Brain microvascular endothelial cell (primary cell): Measurements from ENCODE around the gene ASB10.

Experiments
- DNase-seq: peaks from one replicate; pipeline ENCODE4 v3.0.0-alpha.2; 2020
- H3K27ac ChIP-seq: fragments of 250-450 bp; sonication (Bioruptor Pico); 2 replicates; pipeline ENCODE4 v1.5.1; 2020; ENCODE audit warnings: mild to moderate bottlenecking, moderate library complexity
- H3K27me3 ChIP-seq: fragments of 250-450 bp; sonication (Bioruptor Pico); replicated peaks from 2 replicates; pipeline ENCODE4 v1.5.1; 2020; ENCODE audit warnings: mild to moderate bottlenecking
- H3K36me3 ChIP-seq: fragments of 250-450 bp; sonication (Bioruptor Pico); replicated peaks from 2 replicates; pipeline ENCODE4 v1.5.1; 2020; ENCODE audit warnings: mild to moderate bottlenecking
- H3K4me3 ChIP-seq: 2 replicates; pipeline ENCODE4 v1.5.1; 2011; ENCODE audit warnings: low read depth, mild to moderate bottlenecking, control low read depth, low read length, moderate library complexity
- in situ Hi-C: cut with HindIII; loops from 2 replicates; pipeline ENCODE4 v1.10.0; 2017; ENCODE audit warnings: low sequenced_read_pairs, low pct_ligation_motif_present
- TF ChIP-seq, protein P1 (sequence below): IDR thresholded peaks from 2 replicates; pipeline ENCODE4 v1.5.1; 2011; ENCODE audit warnings: low read depth, mild to moderate bottlenecking, moderate library complexity, low read length, control low read depth, inconsistent platforms; ENCODE audit errors: missing control alignments

ASB10 gene

DNA sequence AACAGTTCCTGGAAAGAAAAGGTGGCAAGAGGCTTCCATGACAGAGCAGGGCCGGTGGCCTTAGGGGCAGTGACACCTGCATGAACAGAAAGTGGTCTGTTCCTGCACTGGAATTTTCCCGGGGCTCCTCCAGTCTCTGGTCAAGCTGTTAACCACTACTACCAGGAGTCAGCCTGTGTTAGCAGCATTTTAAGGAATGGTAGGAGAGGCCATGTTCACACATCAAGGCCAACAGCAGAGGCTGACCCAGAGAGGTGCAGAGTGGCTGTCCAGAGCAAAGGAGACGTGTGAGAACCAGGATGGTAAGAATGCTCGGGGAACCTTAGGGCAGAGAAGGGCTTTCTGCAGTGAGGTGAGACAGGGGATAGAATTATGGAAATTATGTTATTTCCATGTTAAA is 14.7 kb upstream of the ASB10 start:
- Histone ChIP-seq H3K27ac (no peak overlapping the region), H3K36me3 (no peaks in the 10 kb centered on the region), H3K27me3 (peaks cover 23% of the 10 kb centered on the region), H3K4me3 (no peak overlapping the region)
- TF ChIP-seq, protein P1, sequence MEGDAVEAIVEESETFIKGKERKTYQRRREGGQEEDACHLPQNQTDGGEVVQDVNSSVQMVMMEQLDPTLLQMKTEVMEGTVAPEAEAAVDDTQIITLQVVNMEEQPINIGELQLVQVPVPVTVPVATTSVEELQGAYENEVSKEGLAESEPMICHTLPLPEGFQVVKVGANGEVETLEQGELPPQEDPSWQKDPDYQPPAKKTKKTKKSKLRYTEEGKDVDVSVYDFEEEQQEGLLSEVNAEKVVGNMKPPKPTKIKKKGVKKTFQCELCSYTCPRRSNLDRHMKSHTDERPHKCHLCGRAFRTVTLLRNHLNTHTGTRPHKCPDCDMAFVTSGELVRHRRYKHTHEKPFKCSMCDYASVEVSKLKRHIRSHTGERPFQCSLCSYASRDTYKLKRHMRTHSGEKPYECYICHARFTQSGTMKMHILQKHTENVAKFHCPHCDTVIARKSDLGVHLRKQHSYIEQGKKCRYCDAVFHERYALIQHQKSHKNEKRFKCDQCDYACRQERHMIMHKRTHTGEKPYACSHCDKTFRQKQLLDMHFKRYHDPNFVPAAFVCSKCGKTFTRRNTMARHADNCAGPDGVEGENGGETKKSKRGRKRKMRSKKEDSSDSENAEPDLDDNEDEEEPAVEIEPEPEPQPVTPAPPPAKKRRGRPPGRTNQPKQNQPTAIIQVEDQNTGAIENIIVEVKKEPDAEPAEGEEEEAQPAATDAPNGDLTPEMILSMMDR, result no peak
- in situ Hi-C loops, result no loop called here
- DNase-seq, result no peak

DNA sequence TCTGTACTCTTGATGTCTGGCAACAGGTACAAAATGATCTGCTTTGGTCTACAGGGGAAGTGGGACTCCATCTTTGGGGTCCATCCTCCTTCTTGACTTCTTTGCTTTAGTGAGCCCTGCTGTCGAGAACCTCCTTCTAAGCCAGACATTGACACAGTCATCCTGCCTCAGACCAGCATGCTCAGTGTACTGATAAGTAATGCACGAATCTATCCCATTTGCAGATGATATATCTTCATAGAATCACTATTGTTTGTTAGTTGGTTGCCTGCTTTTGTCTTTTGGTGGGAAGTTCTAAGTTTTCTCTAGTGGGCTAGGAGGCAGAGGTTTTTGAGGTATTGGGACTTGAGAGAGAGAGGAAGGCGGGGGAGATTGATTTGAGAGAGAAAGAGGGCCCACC is 14.3 kb upstream of the ASB10 start:
- DNase-seq, result no peak
- H3K27ac ChIP-seq, result no peak overlapping the region
- peaks cover 25% of the 10 kb centered on the region for H3K27me3 ChIP-seq
- no peak overlapping the region for H3K4me3 ChIP-seq
- no peaks in the 10 kb centered on the region for H3K36me3 ChIP-seq
- TF ChIP-seq, protein P1, result no peak
- in situ Hi-C loops, result no loop called here

DNA sequence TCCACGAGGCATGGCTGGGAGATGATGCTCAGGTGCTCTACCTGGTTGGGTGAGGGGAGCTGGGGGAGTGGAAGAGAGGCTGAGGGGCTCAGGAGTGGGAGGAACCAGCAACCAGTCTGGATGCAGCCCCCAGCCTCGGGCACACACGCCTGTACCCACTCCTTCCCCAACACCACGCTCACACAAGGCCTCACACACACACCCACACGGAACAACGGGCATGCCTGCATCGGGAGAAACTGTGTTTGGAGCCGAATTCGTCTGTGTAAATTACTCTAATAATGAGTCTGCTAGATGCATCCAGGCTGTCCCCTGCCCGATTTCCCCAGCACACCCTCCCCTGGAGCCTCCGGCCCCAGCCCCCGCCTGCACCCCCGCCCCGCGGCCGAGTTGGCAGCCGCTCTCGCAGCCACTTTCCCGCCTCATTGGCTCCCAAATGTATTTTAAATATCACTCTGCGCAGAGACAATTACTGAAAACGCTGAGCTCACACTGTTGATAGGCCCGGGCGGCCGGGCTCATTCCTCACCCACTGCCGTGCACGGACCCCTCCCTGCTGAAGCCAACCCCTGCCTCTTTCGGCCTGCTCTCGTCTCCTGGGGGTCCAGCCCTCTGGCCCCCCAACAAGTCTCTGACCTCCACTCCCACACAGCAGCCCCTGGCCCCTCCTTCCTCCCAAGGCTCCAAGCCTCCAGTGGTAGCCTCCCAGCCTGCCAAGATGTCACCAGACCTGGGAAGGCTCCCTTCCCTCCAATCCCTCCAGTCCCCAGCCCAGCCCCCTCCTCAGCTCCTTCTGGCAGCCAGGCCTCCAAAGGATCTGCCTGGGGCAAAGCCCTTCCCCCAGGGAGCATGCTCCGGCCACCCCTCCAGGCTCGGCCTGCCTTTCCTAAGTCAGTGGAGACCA is 12.1 kb upstream of the ASB10 start:
- no peak overlapping the region for H3K4me3 ChIP-seq
- H3K27ac ChIP-seq, result no peak overlapping the region
- DNase-seq, result no peak
- in situ Hi-C loops, result no loop called here
- no peaks in the 10 kb centered on the region for H3K36me3 ChIP-seq
- H3K27me3 ChIP-seq, result peaks cover 30% of the 10 kb centered on the region
- TF ChIP-seq, protein P1, result no peak

DNA sequence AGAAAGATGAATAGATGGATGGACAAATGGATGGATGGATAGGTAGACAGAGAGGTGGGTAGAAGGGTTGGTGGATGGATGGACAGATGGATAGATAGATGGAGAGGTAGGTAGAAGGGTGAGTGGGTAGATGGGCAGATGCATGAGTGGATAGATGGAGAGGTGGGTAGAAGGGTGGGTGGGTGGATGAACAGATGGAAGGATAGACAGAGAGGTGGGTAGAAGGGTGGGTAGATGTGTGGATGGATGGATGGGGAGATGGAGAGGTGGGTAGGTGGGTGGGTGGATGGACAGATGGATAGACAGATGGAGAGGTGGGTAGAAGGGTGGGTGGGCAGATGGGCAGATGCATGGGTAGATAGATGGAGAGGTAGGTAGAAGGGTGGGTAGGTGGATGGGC is 10.9 kb upstream of the ASB10 start:
- no peak for DNase-seq
- H3K36me3 ChIP-seq, result no peaks in the 10 kb centered on the region
- TF ChIP-seq, protein P1, result no peak
- H3K4me3 ChIP-seq, result no peak overlapping the region
- H3K27ac ChIP-seq, result no peak overlapping the region
- peaks cover 25% of the 10 kb centered on the region for H3K27me3 ChIP-seq
- in situ Hi-C loops, result no loop called here

DNA sequence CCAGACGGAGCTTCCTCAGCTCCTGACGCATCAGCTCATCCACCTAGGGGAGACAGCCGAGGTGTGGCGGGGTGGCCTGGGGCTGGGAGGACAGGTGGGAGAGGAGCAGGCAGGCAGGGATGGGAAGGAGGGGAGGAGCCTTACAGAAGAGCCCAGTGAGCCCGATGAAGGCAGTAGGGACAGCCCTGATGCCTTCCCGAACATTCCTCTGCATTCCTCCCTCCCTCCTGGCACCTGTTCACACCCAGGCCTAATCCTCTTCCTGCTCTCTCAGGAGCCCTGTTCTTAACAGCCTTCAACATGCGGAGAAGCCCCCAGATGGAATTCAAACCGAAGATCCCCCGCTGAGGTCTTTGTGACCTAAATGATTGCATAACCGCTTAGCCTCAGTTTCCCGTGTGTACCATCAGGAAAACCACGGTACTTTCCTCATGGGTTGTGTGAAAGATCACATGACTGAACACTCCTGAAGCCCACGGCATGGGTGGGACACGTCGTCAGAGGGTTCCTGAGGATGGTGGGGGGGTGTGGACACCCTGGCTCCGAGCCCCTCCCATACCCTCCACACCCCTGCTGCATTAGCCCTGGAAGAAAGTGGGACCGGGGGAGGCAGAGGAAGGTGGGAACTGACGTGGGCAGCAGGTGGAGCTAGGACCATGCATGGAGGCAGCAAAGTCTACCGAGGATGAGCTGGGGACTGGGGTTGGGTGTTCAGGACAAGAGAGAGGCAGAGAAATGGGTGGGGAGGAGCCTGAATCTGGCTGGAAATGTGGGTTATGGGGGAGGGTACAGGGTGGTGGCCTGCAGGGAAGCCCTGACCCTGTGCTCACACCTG is 8.8 kb upstream of the ASB10 start:
- in situ Hi-C loops, result no loop called here
- no peak for DNase-seq
- Histone ChIP-seq H3K36me3 (no peaks in the 10 kb centered on the region), H3K4me3 (no peak overlapping the region), H3K27ac (no peak overlapping the region), H3K27me3 (peaks cover 18% of the 10 kb centered on the region)
- TF ChIP-seq, protein P1, result no peak
